ENCODE measurements around the gene VSIR. TPM values are rescaled to one million over a fixed set of nuclear protein-coding genes. Genes with fewer than 3 reads are reported as not detected.

The VSIR gene
- total RNA-seq, 1 experiment from 2014 or later, result 57.7 TPM

- Histone ChIP-seq H3K27ac (no peak overlapping the region), H3K9me2 (ENCODE audit: insufficient read depth) (no peaks in the 10 kb centered on the region), H3K4me3 (no peak overlapping the region), H2AFZ (no peak overlapping the region), H4K20me1 (ENCODE audit: insufficient read depth) (no peaks in the 10 kb centered on the region), H3K36me3 (ENCODE audit: low read depth) (no peaks in the 10 kb centered on the region), H3K79me2 (ENCODE audit: low read depth) (no peaks in the 10 kb centered on the region), H3K4me2 (no peak overlapping the region), H3K4me1 (replicated peaks; ENCODE audit: insufficient read depth) (peaks cover 6% of the 10 kb centered on the region; the same call in 1 of the 2 replicates), H3K27me3 (ENCODE audit: insufficient read depth, low read depth) (no peaks in the 10 kb centered on the region), H3F3A (ENCODE audit: insufficient read depth, low read depth) (0 out of 2 replicates have a peak, but pooled peaks cover under 1% of the 10 kb centered on the region), H3K9me3 (ENCODE audit: insufficient read depth, low read depth) (no peaks in the 10 kb centered on the region)
- ChIA-PET CTCF (interaction anchor here (0.6 to 2.6 kb wide), 19 partner anchors 10 to 414 kb away, joined by 3 to 8 read pairs (median 4); partner anchors contain the start of genes SLC29A3 and VSIR), POLR2A (ENCODE audit: unreplicated experiment) (no interaction called here)
- DNase-seq, result peak in 1 of 2 experiments; percentile 69
- TF ChIP-seq EZH2 (IDR thresholded peaks at IDR 0.05; ENCODE audit: low read depth), result no peak
- TF ChIP-seq, protein P1, sequence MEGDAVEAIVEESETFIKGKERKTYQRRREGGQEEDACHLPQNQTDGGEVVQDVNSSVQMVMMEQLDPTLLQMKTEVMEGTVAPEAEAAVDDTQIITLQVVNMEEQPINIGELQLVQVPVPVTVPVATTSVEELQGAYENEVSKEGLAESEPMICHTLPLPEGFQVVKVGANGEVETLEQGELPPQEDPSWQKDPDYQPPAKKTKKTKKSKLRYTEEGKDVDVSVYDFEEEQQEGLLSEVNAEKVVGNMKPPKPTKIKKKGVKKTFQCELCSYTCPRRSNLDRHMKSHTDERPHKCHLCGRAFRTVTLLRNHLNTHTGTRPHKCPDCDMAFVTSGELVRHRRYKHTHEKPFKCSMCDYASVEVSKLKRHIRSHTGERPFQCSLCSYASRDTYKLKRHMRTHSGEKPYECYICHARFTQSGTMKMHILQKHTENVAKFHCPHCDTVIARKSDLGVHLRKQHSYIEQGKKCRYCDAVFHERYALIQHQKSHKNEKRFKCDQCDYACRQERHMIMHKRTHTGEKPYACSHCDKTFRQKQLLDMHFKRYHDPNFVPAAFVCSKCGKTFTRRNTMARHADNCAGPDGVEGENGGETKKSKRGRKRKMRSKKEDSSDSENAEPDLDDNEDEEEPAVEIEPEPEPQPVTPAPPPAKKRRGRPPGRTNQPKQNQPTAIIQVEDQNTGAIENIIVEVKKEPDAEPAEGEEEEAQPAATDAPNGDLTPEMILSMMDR (conservative IDR thresholded peaks at IDR 0.05), result peak; percentile 97
- intact Hi-C loops (cut with micrococcal nuclease; ENCODE audit: unreplicated experiment), result loop anchor here (1.0 to 2.0 kb wide), 4 partner anchors 138 to 394 kb away; partner anchors contain the start of gene CDH23
- BruUV-seq (replicated peaks), result no TSS peak
Observed at GRCh38 chr10:71708301-71708703, 65.0 kb downstream of the VSIR start.

GRCh38 chr10:71707240-71707789 is 66.0 kb downstream of the VSIR start:
- Histone ChIP-seq H3K4me2 (no peak overlapping the region), H3K4me1 (replicated peaks; ENCODE audit: insufficient read depth) (peaks cover 6% of the 10 kb centered on the region; the same call in 1 of the 2 replicates), H3K4me3 (no peak overlapping the region), H3K27me3 (ENCODE audit: insufficient read depth, low read depth) (no peaks in the 10 kb centered on the region), H3F3A (ENCODE audit: insufficient read depth, low read depth) (no peaks in the 10 kb centered on the region), H3K79me2 (ENCODE audit: low read depth) (no peaks in the 10 kb centered on the region), H4K20me1 (ENCODE audit: insufficient read depth) (no peaks in the 10 kb centered on the region), H3K36me3 (ENCODE audit: low read depth) (no peaks in the 10 kb centered on the region), H2AFZ (no peak overlapping the region), H3K9me2 (ENCODE audit: insufficient read depth) (no peaks in the 10 kb centered on the region), H3K27ac (no peak overlapping the region), H3K9me3 (ENCODE audit: insufficient read depth, low read depth) (no peaks in the 10 kb centered on the region)
- no peak for DNase-seq
- ChIA-PET POLR2A (ENCODE audit: unreplicated experiment) (no interaction called here), CTCF (interaction anchor here (0.6 to 2.6 kb wide), 7 partner anchors 9 to 388 kb away, joined by 4 to 8 read pairs (median 5); partner anchors contain the start of gene SLC29A3)
- BruUV-seq (replicated peaks), result no TSS peak
- intact Hi-C loops (cut with micrococcal nuclease; ENCODE audit: unreplicated experiment), result loop anchor here (2.0 kb wide), 1 partner anchor 143 kb away; no protein-coding TSS in a partner anchor
- TF ChIP-seq EZH2 (IDR thresholded peaks at IDR 0.05; ENCODE audit: low read depth), result no peak
- TF ChIP-seq, protein P1 (conservative IDR thresholded peaks at IDR 0.05), result no peak

DNA sequence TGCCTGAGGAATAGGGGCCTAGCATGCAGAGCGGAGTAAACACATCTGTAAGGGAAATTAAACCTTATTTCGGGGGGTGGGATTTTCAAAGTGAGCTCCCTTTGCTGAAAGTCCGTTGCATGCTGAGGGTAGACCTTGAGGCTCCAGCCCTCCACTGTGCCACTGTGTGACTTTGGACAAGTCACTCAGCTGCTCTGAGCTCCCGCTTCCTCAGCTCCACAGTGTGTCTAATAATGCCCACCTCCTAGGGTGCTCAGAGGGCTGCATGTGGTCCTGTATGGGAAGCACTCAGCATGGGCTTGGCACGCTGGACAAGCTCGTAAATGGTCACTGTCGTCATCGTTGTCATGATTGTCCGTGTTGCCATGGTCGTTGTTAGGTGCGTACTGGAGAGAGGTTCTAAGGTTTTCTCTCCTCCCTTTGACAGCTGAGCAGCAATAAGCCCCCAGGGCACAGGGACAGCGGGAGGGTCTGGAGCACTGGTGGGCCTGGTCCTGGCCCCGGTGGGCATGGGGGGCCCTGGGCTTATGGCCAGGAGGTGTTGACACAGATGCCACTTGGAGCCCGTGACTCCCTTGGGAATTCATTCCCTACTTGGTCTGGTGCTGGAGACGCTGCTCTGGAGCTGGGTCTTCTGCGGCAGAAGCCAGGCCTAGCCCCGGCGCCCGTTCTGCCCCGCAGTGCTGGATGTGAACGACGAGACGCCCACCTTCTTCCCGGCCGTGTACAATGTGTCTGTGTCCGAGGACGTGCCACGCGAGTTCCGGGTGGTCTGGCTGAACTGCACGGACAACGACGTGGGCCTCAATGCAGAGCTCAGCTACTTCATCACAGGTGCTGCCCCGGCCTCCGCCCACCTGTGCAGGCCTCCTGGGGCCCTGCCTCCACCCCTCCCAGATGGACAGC is 66.9 kb downstream of the VSIR start:
- Histone ChIP-seq H3K9me2 (ENCODE audit: insufficient read depth) (no peaks in the 10 kb centered on the region), H3K36me3 (ENCODE audit: low read depth) (no peaks in the 10 kb centered on the region), H4K20me1 (ENCODE audit: insufficient read depth) (no peaks in the 10 kb centered on the region), H3K4me3 (no peak overlapping the region), H3K27ac (no peak overlapping the region), H3K9me3 (ENCODE audit: insufficient read depth, low read depth) (no peaks in the 10 kb centered on the region), H3F3A (ENCODE audit: insufficient read depth, low read depth) (no peaks in the 10 kb centered on the region), H3K27me3 (ENCODE audit: insufficient read depth, low read depth) (no peaks in the 10 kb centered on the region), H2AFZ (no peak overlapping the region), H3K4me1 (replicated peaks; ENCODE audit: insufficient read depth) (peaks cover 6% of the 10 kb centered on the region; the same call in 1 of the 2 replicates), H3K79me2 (ENCODE audit: low read depth) (no peaks in the 10 kb centered on the region), H3K4me2 (no peak overlapping the region)
- intact Hi-C loops (cut with micrococcal nuclease; ENCODE audit: unreplicated experiment), result loop anchor here (2.0 kb wide), 1 partner anchor 142 kb away; no protein-coding TSS in a partner anchor
- DNase-seq, result no peak
- ChIA-PET CTCF (interaction anchor here (0.6 to 2.6 kb wide), 6 partner anchors 10 to 387 kb away, joined by 3 to 7 read pairs (median 4); partner anchors contain the start of gene SLC29A3), POLR2A (ENCODE audit: unreplicated experiment) (interaction anchor here (0.7 kb wide), 1 partner anchor 23 kb away, joined by 3 read pairs; no protein-coding TSS in a partner anchor)
- no peak for TF ChIP-seq EZH2 (IDR thresholded peaks at IDR 0.05; ENCODE audit: low read depth)
- TF ChIP-seq, protein P1 (conservative IDR thresholded peaks at IDR 0.05), result no peak
- BruUV-seq (replicated peaks), result no TSS peak

Data from PC-9 (cell line).